GM12864 (cell line): Measurements from ENCODE around the gene ANKS1B.

Source experiments
- DNase-seq: peaks from one replicate; pipeline ENCODE4 v3.0.0-alpha.2; 2011; ENCODE audit warnings: low read depth
- H3K4me3 ChIP-seq: 2 replicates; pipeline ENCODE4 v1.5.1; 2011; ENCODE audit warnings: mild to moderate bottlenecking, low read depth, low read length, control low read depth
- TF ChIP-seq, protein P1 (sequence below): IDR thresholded peaks from 2 replicates; pipeline ENCODE4 v1.5.1; 2011; ENCODE audit warnings: low read depth, mild to moderate bottlenecking, moderate library complexity, low read length, control low read depth, inconsistent platforms; ENCODE audit errors: missing control alignments

Gene ANKS1B

DNA sequence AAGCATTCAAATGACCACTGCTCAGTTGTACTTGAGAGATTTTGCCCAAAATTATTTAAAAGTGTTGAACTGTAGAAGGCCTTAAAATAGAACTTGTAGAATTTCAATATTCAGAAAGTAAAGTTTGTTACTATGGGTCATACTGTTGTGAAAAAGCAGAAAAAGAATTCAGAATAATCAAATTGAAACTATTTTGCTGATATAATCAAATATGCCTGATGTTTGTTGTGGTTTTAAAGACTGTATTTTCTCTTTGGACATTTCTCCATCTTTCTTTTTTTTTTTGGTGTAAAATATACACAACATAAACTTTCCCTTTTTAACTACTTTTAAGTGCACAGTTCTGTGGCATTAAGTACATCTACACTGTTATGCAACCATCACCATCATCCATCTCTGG, 964.9 kb downstream of the ANKS1B start:
- H3K4me3 ChIP-seq: no peak overlapping the region
- TF ChIP-seq, protein P1, sequence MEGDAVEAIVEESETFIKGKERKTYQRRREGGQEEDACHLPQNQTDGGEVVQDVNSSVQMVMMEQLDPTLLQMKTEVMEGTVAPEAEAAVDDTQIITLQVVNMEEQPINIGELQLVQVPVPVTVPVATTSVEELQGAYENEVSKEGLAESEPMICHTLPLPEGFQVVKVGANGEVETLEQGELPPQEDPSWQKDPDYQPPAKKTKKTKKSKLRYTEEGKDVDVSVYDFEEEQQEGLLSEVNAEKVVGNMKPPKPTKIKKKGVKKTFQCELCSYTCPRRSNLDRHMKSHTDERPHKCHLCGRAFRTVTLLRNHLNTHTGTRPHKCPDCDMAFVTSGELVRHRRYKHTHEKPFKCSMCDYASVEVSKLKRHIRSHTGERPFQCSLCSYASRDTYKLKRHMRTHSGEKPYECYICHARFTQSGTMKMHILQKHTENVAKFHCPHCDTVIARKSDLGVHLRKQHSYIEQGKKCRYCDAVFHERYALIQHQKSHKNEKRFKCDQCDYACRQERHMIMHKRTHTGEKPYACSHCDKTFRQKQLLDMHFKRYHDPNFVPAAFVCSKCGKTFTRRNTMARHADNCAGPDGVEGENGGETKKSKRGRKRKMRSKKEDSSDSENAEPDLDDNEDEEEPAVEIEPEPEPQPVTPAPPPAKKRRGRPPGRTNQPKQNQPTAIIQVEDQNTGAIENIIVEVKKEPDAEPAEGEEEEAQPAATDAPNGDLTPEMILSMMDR: no peak
- DNase-seq: no peak

DNA sequence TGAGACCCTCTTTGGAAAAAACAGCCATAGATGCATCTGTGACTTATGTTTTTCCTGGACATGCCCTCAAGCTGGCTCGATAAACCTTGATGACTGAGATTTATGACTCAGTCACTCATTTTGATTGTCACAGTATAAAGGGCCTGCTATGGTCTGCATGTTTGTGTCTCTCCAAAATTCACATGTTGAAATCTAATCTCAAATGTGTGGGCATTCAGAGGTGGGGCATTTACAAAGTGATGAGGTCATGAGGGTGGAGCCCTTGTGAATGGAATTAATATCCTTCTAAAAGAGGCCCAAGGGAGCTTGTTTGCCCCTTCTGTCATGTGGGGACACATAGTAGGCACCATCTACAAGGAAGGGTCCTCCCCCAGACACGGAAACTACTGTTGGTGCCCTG, 966.8 kb downstream of the ANKS1B start:
- no peak for DNase-seq
- TF ChIP-seq, protein P1: no peak
- H3K4me3 ChIP-seq: no peak overlapping the region

DNA sequence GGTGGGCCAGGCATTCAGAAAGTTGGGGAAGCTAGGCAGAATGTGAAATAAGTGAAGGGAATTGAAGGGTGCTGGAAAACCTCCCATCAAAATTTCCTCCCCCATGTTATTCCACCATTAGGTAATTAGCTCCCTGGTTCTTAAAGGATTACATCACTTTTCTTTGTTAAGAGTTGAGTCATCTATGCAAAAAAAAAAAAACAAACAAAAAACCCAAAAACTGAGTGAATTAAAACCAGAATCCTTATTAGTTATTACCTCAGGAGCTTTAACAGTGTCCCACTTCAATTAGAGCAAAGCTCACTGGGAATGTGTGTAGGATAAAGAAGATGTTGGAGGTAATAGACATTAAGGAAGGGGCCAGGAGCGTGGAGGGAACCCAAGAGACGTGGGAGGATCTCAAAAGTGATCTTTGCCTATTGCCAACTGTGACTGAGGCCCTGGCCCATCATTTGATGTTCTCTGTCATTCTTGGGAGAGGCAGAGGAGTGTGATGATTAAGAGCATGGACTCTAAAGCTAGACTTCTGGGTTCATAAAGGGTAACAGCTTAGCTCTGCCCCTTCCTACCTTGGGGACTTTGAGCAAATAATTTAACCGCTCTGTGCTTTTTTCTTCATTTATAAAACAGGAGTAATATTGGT, 975.0 kb downstream of the ANKS1B start:
- TF ChIP-seq, protein P1: no peak
- no peak overlapping the region for H3K4me3 ChIP-seq
- DNase-seq: no peak

DNA sequence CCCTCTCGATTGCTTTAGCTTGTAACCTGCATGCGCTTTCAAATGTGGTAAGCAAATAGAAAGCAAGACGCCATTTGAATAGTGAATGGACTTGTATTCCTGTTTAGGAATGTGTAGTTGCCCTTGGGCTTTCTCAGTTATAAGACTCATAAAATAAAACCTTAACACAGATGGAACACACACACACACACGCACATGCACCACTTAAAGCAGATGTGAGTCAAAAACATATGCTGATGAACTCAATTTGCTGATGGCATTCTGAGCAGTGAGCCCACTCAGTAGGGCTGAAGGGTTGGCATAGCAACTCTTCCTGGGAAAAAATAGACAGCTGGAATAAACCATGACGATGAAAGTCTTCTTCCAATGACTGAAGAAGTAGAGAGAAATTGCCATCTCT, 979.1 kb downstream of the ANKS1B start:
- TF ChIP-seq, protein P1: no peak
- DNase-seq: no peak
- no peak overlapping the region for H3K4me3 ChIP-seq

DNA sequence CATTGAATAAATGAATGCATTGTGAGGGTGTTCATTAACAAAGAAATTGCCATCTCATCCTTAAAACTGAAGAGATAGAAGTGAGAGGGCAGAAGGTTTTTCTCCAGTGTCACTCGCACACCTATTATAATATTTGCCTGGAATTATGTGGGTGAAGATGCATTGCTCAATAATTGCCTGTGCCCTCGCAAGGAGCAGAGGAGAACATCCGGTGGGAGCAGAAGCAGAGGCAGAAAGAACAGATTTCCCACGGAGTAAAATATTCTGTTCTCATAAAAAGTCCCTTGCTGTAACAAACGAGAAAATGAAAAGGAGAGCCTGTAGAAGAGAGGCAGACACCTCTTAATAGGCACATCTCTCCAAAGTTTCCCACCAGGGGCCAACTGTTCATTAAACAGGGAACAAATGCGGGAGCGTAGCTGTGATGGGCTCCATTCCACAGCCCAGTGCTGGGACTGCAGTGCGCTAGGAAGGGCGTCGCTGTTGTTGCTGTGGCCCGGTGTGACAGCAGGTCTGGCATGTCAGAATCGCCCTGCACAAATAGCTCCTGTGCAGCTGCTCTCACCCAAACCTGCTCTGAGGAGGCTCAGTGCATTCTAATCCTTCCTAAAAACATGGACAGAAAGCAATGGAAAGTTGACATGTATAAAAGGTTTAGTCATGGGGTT, 979.8 kb downstream of the ANKS1B start:
- DNase-seq: no peak
- no peak overlapping the region for H3K4me3 ChIP-seq
- TF ChIP-seq, protein P1: no peak

DNA sequence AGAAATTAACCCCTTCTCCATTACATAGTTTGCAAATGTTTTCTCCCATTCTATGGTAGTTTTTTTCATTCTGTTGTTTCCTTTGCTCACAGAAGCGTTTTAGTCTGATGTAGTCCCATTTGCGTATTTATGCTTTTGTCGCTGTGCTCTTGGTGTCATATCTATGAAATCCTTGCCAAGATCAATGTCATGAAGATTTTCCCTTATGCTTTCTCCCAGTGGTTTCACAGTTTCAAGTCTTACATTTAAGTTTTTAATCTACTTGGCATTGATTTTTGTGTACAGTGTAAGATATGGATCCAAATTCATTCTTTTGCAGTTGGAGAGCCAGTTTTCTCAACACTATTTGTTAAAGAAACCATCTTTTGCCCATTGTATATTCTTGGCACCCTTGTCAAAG, 982.0 kb downstream of the ANKS1B start:
- TF ChIP-seq, protein P1: no peak

DNA sequence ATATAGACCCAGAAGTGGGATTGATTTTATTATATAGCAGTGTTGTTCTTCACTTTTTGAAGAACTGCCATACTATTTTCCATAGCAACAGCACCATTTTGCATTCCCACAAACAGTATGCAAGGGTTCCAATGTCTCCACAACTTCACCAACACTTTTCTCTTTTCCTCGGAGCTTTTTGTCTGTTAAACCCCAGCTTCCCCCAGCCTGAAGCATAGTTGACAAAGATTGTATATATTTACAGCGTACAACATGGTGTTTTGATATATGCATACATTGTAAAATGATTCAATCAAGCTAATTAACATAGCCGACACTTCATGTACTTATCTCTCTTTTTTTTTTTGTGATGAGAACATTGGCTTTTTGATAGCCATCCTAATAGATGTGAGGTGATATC, 982.6 kb downstream of the ANKS1B start:
- no peak for DNase-seq
- H3K4me3 ChIP-seq: no peak overlapping the region
- TF ChIP-seq, protein P1: no peak

More for the DNA sequence above, 982.0 kb downstream of the ANKS1B start:
- no peak for DNase-seq
- H3K4me3 ChIP-seq: no peak overlapping the region
